Lower leg skin (tissue), 4 donors: ENCODE results near the gene BIRC5. TPM values are rescaled to one million over a fixed set of nuclear protein-coding genes. Genes with fewer than 3 reads are reported as not detected.
A peak's percentile ranks its signal among the peaks of the same experiment; 100 is the strongest.

ENCODE experiments used
- DNase-seq, 2 donors: peaks; one replicate each; pipeline ENCODE4 v3.0.0-alpha.2; 2019; ENCODE audit warnings: low spot score in 2 of 2
- H3K4me3 ChIP-seq: fragments of 200-600 bp; sonication (generic); 2 replicates; pipeline ENCODE4 v1.5.1; 2017; ENCODE audit warnings: mild to moderate bottlenecking, low read depth; ENCODE audit not compliant: poor library complexity, severe bottlenecking
- CTCF ChIP-seq, 3 donors: fragments of 450-650 bp; IDR thresholded peaks; one replicate each; pipeline ENCODE4 v1.5.1; 2016; ENCODE audit warnings: antibody characterized with exemption in 3 of 3, mild to moderate bottlenecking in 3 of 3, moderate library complexity in 2 of 3
- POLR2A ChIP-seq, 2 donors: fragments of 450-650 bp; IDR thresholded peaks; one replicate each; pipeline ENCODE4 v1.6.1; 2016 to 2017; ENCODE audit warnings: antibody characterized with exemption in 2 of 2, mild to moderate bottlenecking in 1 of 2, moderate library complexity in 1 of 2
- WGBS, 2 donors: methylation state at CpG; one replicate each; pipeline ENCODE4 v1.1.5; 2018; 5-methylcytosine and 5-hydroxymethylcytosine counted together
- intact Hi-C: fragments of 100-400 bp; cut with DNase I; formaldehyde crosslinking; loops from one replicate; pipeline ENCODE4 v1.15.0; 2023; ENCODE audit warnings: low total_unique reads
- total RNA-seq, 4 donors: library from RNA; depleted of rRNA; stranded (reverse); fragments of >200 nt; gene quantifications; one replicate each; pipeline ENCODE4 v1.1.0, GENCODE V29; 2016

Gene BIRC5
- total RNA-seq, 4 donors from 2014 or later, result 1.8 to 6.7 (median 3.9) TPM

- TF ChIP-seq POLR2A (IDR thresholded peaks at IDR 0.05) (no peak), CTCF (IDR thresholded peaks at IDR 0.05) (no peak)
- intact Hi-C loops, result no loop called here
- no peak for DNase-seq
- 43 to 51% methylated on average over 10 of the region's 10 CpGs for WGBS, 2 donors
- H3K4me3 ChIP-seq, result no peak overlapping the region
Observed at GRCh38 chr17:78185981-78186691, 27.9 kb upstream of the BIRC5 start.

- intact Hi-C loops, result no loop called here
- peak within 1 kb of the TSS; percentile 36 for H3K4me3 ChIP-seq
- DNase-seq, result peak; percentile 95 to 99
- 5 to 6% methylated on average over 36 to 50 of the region's 57 CpGs for WGBS, 2 donors
- TF ChIP-seq POLR2A (IDR thresholded peaks at IDR 0.05), result no peak
- TF ChIP-seq CTCF (IDR thresholded peaks at IDR 0.05), result peak in 1 of 3 donors; percentile 90
Observed at GRCh38 chr17:78186692-78187595, 27.1 kb upstream of the BIRC5 start, which contains the start of the genes AFMID and TK1. Gene AFMID (plus strand): TSS chr17:78187362. CDS start chr17:78187371, 9 bp downstream. Gene TK1 (minus strand): TSS chr17:78187052. CDS start chr17:78186994, 58 bp downstream.

- intact Hi-C loops, result no loop called here
- no peak for DNase-seq
- WGBS, 2 donors, result 75 to 78% methylated on average over 5 of the region's 5 CpGs
- no peak overlapping the region for H3K4me3 ChIP-seq
- TF ChIP-seq POLR2A (IDR thresholded peaks at IDR 0.05) (no peak), CTCF (IDR thresholded peaks at IDR 0.05) (no peak)
Observed at GRCh38 chr17:78196716-78197115, 17.3 kb upstream of the BIRC5 start.

GRCh38 chr17:78197147-78197832 is 16.8 kb upstream of the BIRC5 start:
- intact Hi-C loops, result no loop called here
- no peak overlapping the region for H3K4me3 ChIP-seq
- WGBS, 2 donors, result 57 to 61% methylated on average over 9 of the region's 9 CpGs
- TF ChIP-seq CTCF (IDR thresholded peaks at IDR 0.05), result no peak
- no peak for DNase-seq

- no peak overlapping the region for H3K4me3 ChIP-seq
- no peak for DNase-seq
- TF ChIP-seq POLR2A (IDR thresholded peaks at IDR 0.05) (no peak), CTCF (IDR thresholded peaks at IDR 0.05) (no peak)
- WGBS, 2 donors, result 79 to 80% methylated on average over 6 of the region's 6 CpGs
- intact Hi-C loops, result no loop called here
Observed at GRCh38 chr17:78200451-78200850, 13.6 kb upstream of the BIRC5 start.
